ENCODE measurements around the gene ROCK2.

GRCh38 chr2:11133238-11133935 lies 211.0 kb downstream of the ROCK2 start:
- no peak for TF ChIP-seq POLR2A (IDR thresholded peaks at IDR 0.05)
- no peak for TF ChIP-seq EP300 (IDR thresholded peaks at IDR 0.05)
- TF ChIP-seq CTCF (IDR thresholded peaks at IDR 0.05), result no peak

All from sigmoid colon (tissue), 4 donors.